Activated CD4-positive, alpha-beta T cell treated with anti-CD3 and anti-CD28 coated beads, Interleukin-2, Interleukin-6, amounts not matched to agents 100 ng/mL and 50 ng/mL, durations not matched to agents 16 hours and 8 hours (primary cell): ENCODE measurements around the gene BTBD9.

ENCODE experiments used
- DNase-seq: peaks from one replicate; pipeline ENCODE4 v3.0.0-alpha.2; 2020

Gene BTBD9

DNA sequence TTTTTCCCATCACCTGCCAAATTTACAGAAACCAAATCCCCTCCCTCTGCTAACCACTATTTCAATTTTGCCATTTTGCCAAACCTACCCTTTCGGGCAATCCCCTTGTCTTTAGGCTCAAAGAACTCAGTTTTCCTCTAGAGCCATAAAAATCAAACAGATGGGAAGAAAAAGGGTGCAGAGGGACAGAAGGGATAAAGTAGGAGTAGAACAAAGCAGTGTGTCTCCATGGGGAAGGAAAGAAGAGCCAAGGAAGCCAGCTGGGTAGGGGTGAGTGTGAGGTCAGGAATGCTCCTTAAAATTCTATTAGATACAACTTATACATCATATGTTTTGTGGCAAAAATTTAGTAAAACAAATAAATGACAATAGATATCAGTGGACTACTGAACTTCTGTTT, 316.5 kb downstream of the BTBD9 start:
- DNase-seq: no peak

DNA sequence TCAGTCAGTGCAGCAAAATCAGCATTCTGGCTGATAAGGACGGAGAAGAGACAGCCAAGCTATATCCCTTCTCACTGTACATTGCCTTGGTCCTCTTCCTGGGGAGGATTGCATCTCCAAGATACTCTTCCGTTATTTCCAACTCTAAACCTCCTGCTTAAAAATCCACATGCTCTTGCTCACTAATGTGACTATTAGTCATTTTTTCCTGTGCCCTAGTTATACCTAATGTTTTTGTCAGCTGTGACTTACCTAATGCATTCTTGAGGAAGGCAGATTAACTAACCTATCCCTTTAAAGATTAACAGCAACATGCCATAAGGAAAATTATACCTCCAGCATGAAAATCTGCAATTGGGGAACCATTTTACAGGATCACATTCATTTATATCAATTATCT, 317.6 kb downstream of the BTBD9 start:
- DNase-seq: no peak

- DNase-seq: no peak
Observed at GRCh38 chr6:38320843-38321242, 318.9 kb downstream of the BTBD9 start.

DNA sequence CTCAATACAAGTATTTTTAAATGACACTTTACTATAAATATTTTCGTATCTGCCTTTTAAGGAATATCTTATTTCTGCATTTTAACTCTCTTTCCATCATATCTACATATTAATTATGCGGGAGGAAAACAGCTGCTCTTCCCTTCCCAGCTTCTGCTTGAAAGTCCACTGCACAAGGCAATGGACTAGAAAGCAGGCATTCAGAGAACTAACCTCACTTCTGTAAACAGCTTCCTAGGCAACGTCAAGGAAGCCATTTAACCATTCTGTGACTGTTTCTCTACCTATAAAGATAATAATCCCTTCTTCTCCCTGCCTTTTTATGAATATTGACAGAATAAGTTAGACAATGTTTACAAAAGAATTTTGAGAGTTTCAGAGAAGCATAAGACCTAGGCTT, 319.4 kb downstream of the BTBD9 start:
- DNase-seq: no peak

- no peak for DNase-seq
Observed at GRCh38 chr6:38319256-38320212, 320.2 kb downstream of the BTBD9 start.

DNA sequence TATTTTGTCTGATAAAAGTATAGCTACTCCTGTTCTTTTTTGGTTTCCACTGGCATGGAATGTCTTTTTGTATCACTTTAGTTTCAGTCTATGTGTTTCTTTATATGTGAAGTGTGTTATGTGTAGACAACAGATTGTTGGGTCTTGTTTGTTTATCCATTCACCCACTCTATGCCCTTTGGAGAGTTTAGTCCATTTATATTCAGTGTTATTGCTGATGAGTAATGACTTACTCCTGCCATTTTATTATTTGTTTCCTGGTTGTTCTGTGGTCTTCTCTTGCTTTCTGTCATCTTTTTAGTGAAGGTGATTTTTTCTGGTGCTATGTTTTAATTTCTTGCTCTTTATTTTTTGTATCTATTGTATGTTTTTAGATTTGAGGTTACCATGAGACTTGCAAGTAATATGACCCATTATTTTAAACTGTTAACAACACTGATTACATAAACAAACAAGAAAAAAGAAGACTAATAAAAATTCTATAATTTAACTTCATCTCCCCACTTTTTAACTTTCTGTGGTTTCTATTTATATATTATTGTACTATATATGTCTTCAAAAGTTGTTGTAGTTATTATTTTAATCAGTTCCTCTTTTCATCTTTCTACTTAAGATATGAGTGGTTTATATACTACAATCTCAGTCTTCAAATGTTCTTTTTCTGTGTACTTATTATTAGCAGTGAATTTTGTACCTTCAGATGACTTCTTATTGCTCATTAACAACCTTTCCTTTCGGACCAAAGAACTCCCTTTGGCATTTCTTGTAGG, 323.4 kb downstream of the BTBD9 start:
- no peak for DNase-seq

DNA sequence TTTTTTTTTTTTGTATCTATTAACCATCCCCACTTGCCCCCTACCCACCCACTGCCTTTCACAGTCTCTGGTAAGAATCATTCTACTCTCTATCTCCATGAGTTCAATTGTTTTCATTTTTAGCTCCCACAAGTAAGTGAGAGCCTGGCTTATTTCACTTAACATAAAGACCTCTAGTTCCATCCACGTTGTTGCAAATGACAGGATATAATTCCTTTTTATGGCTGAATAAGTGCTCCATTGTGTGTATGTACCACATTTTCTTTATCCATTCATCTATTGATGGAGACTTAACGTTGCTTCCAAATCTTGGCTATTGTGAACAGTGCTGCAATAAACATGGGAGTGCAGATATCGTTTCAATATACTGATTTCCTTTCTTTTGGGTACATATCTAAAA, 328.5 kb downstream of the BTBD9 start:
- DNase-seq: no peak

- DNase-seq: no peak
Observed at GRCh38 chr6:38310061-38310460, 329.7 kb downstream of the BTBD9 start.

DNA sequence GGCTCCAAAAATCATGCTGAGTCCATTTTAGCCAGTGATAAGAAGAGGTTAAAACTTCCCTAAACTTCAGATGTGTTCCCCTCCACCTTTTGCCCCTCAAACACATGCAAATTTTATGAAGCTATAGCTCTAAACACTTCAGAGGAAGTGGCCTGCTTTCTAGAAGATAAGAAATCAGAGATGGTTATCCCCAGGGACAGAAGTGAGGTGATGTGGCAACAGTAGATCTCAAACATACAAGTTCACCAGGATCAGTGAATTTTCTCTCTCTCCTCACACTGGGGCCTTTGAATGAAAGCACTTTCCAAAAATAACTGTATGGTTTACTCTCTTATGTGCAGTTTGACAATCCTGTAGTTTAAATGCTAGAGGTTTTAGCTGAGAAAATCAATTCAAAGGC, 332.0 kb downstream of the BTBD9 start:
- DNase-seq: no peak

DNA sequence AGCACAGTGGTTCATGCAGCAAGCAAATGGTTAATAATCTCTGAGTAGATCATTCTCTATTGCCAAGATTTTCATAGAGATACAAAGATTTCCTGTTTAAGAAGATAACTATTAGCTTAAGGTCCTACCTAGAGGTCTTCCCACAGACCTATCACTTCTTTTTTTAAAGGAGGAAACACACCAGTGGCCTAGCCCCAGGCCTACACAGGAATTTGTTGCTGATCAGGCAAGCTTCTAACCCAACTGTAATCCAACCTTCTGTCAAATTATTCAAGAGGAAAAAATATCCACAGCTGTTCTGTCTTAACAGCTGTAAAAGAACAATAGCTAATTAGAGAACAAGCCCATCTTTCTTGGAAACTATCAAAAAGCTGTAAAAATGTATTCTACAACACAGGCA, 332.8 kb downstream of the BTBD9 start:
- DNase-seq: no peak

GRCh38 chr6:38305995-38306681, 333.6 kb downstream of the BTBD9 start:
- DNase-seq: no peak

DNA sequence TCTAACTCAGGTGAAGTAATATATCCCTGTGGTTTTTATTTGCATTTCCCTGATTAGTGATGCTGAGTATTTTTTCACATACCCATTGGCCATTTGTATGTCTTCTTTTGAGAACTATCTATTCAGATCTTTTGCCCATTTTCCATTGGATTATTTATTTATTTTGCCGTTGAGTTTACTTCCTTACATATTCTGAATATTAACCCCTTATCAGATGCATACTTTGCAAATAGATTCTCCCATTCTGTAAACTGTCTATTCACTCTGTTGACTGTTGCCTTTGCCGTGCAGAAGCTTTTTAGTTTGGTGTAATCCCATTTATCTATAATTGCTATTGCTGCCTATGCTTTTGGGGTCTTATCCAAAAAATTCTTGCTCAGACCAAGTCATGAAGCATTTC, 336.9 kb downstream of the BTBD9 start:
- DNase-seq: no peak

DNA sequence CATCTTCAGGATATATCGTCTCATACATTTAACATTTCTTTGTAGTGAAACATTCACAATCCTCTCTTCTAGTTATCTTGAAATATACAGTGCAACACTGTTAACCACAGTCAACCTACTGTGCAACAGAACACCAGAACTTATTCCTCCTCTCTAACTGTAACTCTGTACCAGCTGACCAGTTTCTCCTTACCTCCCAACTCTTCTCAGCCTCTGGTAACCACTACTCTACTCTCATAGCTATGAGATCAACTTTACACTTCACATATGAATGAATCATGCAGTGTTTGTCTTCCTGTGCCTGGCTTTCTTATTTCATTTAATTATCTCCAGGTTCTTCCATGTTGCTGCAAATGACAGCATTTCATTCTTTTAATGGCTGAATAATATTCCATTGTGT, 337.6 kb downstream of the BTBD9 start:
- no peak for DNase-seq

GRCh38 chr6:38290133-38290799, 349.5 kb downstream of the BTBD9 start:
- no peak for DNase-seq

GRCh38 chr6:38287487-38287886, 352.2 kb downstream of the BTBD9 start:
- no peak for DNase-seq

- DNase-seq: no peak
Observed at GRCh38 chr6:38284802-38285394, 354.8 kb downstream of the BTBD9 start.

DNA sequence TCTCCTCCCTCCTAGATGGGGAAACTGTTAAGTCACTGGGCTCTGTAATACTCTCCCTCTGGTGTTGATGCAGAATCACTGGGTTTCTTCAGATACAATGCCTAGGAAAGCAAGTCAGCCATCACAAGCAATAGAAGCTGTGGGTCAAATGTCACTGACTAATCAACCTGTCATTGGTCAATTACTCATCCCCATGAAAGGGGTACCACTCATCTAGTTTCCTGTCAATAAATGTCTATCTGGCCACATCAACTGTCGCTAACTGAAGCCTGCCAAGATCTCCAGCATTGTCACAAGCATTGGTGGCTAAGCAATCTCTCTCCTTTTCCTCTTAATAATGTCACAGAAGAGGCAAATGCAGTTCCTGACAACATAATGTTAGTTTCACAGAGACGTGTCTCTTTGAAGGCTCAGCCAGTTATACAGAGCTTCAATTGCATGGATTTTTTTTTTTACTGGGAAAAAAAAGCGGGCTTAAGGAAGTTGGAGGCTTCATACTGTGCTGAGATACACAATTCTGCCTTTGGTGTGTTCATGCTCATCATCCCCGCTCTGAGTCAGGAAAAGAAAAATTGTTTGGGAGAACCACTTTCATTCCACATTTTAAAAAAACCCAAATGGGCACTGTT, 355.9 kb downstream of the BTBD9 start:
- DNase-seq: peak; percentile 23

- no peak for DNase-seq
Observed at GRCh38 chr6:38282911-38283310, 356.8 kb downstream of the BTBD9 start.

- DNase-seq: no peak
Observed at GRCh38 chr6:38281126-38281525, 358.6 kb downstream of the BTBD9 start.

DNA sequence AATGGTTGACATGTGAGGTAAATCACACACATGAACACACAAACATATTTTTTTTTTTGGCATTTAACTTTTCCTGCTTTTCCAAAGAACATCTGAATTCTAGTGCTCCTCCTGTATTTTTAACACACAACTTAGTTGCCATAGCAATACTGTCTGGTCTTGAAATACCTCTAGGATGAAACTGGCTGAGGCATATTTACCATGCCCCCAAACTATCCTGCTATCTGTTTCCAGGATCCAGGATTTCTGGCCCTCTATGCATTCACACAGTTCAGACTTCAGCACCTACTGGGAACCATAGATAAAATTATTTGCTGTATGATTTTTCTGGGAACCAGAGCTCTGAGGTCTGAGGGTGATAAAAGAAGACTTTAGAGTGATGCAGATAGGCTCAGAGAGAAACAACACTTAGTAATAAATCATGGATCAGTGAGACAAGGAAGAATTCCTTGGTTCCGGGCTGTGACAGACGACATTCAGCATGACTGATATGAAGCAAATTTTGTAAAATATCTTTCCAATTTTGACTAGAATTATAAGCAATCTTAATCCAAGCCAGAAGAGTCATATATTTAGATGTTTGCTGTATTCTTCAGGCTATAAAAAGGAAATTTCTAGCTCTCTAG, 359.7 kb downstream of the BTBD9 start:
- DNase-seq: no peak

- DNase-seq: no peak
Observed at GRCh38 chr6:38279423-38279822, 360.3 kb downstream of the BTBD9 start.

GRCh38 chr6:38273325-38273724, 366.4 kb downstream of the BTBD9 start:
- no peak for DNase-seq
